DMS53 (cell line): ENCODE results near the gene UBL4B.

Source experiments
- DNase-seq: peaks from one replicate; lab custom pipeline; 2025; lab: John Stamatoyannopoulos, UW

UBL4B gene

GRCh38 chr1:110114784-110115183 lies 2.5 kb downstream of the UBL4B start:
- no peak for DNase-seq

- peak; percentile 73 for DNase-seq
Measured at GRCh38 chr1:110118636-110119396, 6.6 kb downstream of the UBL4B start.

GRCh38 chr1:110119843-110120242 lies 7.6 kb downstream of the UBL4B start:
- peak; percentile 95 for DNase-seq

- no peak for DNase-seq
Measured at GRCh38 chr1:110120960-110121561, 8.8 kb downstream of the UBL4B start.

- no peak for DNase-seq
Measured at GRCh38 chr1:110123224-110123623, 11.0 kb downstream of the UBL4B start.

GRCh38 chr1:110125810-110126209 lies 13.6 kb downstream of the UBL4B start:
- peak; percentile 30 for DNase-seq

GRCh38 chr1:110130113-110130591 lies 17.9 kb downstream of the UBL4B start:
- DNase-seq, result no peak

- peak; percentile 25 for DNase-seq
Measured at GRCh38 chr1:110130989-110131388, 18.7 kb downstream of the UBL4B start.

GRCh38 chr1:110132682-110133081 lies 20.4 kb downstream of the UBL4B start:
- DNase-seq, result no peak

- peak; percentile 75 for DNase-seq
Measured at GRCh38 chr1:110133436-110133835, 21.2 kb downstream of the UBL4B start.

GRCh38 chr1:110134050-110134595 lies 21.9 kb downstream of the UBL4B start:
- DNase-seq, result peak; percentile 99

GRCh38 chr1:110135246-110135645 lies 23.0 kb downstream of the UBL4B start:
- DNase-seq, result peak; percentile 93

GRCh38 chr1:110135666-110136065 lies 23.4 kb downstream of the UBL4B start:
- peak; percentile 93 for DNase-seq

GRCh38 chr1:110136911-110137310 lies 24.7 kb downstream of the UBL4B start:
- peak; percentile 99 for DNase-seq

- peak; percentile 88 for DNase-seq
Measured at GRCh38 chr1:110138956-110139355, 26.7 kb downstream of the UBL4B start.

GRCh38 chr1:110144366-110144765 lies 32.1 kb downstream of the UBL4B start:
- DNase-seq, result no peak

GRCh38 chr1:110148961-110149360 lies 36.7 kb downstream of the UBL4B start:
- peak; percentile 90 for DNase-seq

- DNase-seq, result peak; percentile 92
Measured at GRCh38 chr1:110150330-110151174, 38.3 kb downstream of the UBL4B start, which contains the start of gene SLC6A17. TSS of gene SLC6A17 (plus strand) at chr1:110150494. CDS start at chr1:110166930, 16,436 bp downstream.

GRCh38 chr1:110151175-110151669 lies 39.0 kb downstream of the UBL4B start:
- DNase-seq, result peak; percentile 56

GRCh38 chr1:110152133-110152785 lies 40.0 kb downstream of the UBL4B start:
- DNase-seq, result peak; percentile 63

- DNase-seq, result no peak
Measured at GRCh38 chr1:110153407-110153950, 41.2 kb downstream of the UBL4B start.
